HepG2 (cell line): ENCODE results near the gene COX4I1. TPM values are rescaled to one million over a fixed set of nuclear protein-coding genes. Genes with fewer than 3 reads are reported as not detected.

Experiments
- ATAC-seq: fragments of 200-7000 bp; cut with Tn5 transposase; 3 replicates; pipeline ENCODE4 v1.9.1; 2020; ENCODE audit warnings: mild to moderate bottlenecking, moderate library complexity
- BruUV-seq: library from RNA; stranded (reverse); fragments of 400-500 nt; replicated peaks from 2 replicates; lab custom pipeline; 2021; lab: Mats Ljungman, UMichigan
- CTCF ChIA-PET: fragments of 300-600 bp; formaldehyde crosslinking; extraction: SDS; loops from one replicate; lab custom pipeline; 2021; ENCODE audit warnings: low total read pairs, inconsistent platforms, low intra/inter-chr PET ratio; lab: Yijun Ruan, JAX
- POLR2A ChIA-PET: fragments of 350-600 bp; sonication (Branson Sonifier 250); formaldehyde crosslinking; loops from one replicate; lab custom pipeline; 2020; ENCODE audit warnings: antibody characterized with exemption, inconsistent platforms; lab: Yijun Ruan, JAX
- DNase-seq: peaks from one replicate; pipeline ENCODE4 v3.0.0-alpha.2; 2015; ENCODE audit warnings: low spot score
- FAIRE-seq: peaks from 3 replicates; lab custom pipeline; 2011; peaks lifted over from hg19 to GRCh38; lab: Jason Lieb, UNC
- H2AFZ ChIP-seq: one replicate; pipeline ENCODE4 v1.6.1; 2011; ENCODE audit warnings: low read length, inconsistent platforms
- H3K27ac ChIP-seq: fragments of 300-600 bp; 3 replicates; pipeline ENCODE4 v1.8.0; 2011; ENCODE audit warnings: mixed run types, mild to moderate bottlenecking, mixed read lengths, low read length, inconsistent platforms; ENCODE audit not compliant: insufficient read depth; ENCODE audit errors: extremely low read length
- H3K27me3 ChIP-seq, 2 experiments: fragments of 200-600 bp in 1 of 2; 2 replicates in 1 of 2; 3 replicates in 1 of 2; pipeline versions ENCODE4 v1.6.0 to v1.8.0; 2011; ENCODE audit warnings: low read length in 2 of 2, mild to moderate bottlenecking in 2 of 2, moderate library complexity in 2 of 2, inconsistent platforms in 1 of 2; ENCODE audit not compliant: insufficient read depth in 2 of 2, control insufficient read depth in 1 of 2
- H3K36me3 ChIP-seq, 2 experiments: fragments of 200-600 bp in 1 of 2; replicated peaks in 1 of 2; 2 replicates in 1 of 2; 3 replicates in 1 of 2; pipeline versions ENCODE4 v1.5.1 to v1.8.0; 2011; ENCODE audit warnings: low read length in 2 of 2, inconsistent platforms in 1 of 2; ENCODE audit not compliant: insufficient read depth in 2 of 2, control insufficient read depth in 1 of 2
- H3K4me1 ChIP-seq: 2 replicates; pipeline ENCODE4 v1.5.1; 2012; ENCODE audit warnings: low read length, inconsistent platforms; ENCODE audit not compliant: insufficient read depth
- H3K4me2 ChIP-seq: 2 replicates; pipeline ENCODE4 v1.6.0; 2011; ENCODE audit warnings: low read depth, low read length, inconsistent platforms
- H3K4me3 ChIP-seq, 3 experiments: fragments of 200-600 bp in 1 of 3; sonication (generic), shearing (Covaris generic) in 1 of 3; replicated peaks in 1 of 3; 2 replicates each; pipeline ENCODE4 v1.5.1; 2011 to 2016; ENCODE audit warnings: low read length in 3 of 3, inconsistent platforms in 2 of 3, low read depth in 2 of 3, mild to moderate bottlenecking in 2 of 3, control low read depth in 1 of 3, mixed read lengths in 1 of 3; ENCODE audit not compliant: insufficient read depth in 1 of 3
- H3K79me2 ChIP-seq: one replicate; pipeline ENCODE4 v1.6.1; 2011; ENCODE audit warnings: low read length, inconsistent platforms; ENCODE audit not compliant: insufficient read depth
- H3K9ac ChIP-seq: 2 replicates; pipeline ENCODE4 v1.6.0; 2011; ENCODE audit warnings: mild to moderate bottlenecking, low read depth, low read length, inconsistent platforms; ENCODE audit not compliant: insufficient read depth
- H3K9me3 ChIP-seq: 2 replicates; pipeline ENCODE4 v1.5.1; 2012; ENCODE audit warnings: mild to moderate bottlenecking, low read length
- H4K20me1 ChIP-seq: 2 replicates; pipeline ENCODE4 v1.6.0; 2011; ENCODE audit warnings: inconsistent platforms, mild to moderate bottlenecking, low read length, moderate library complexity; ENCODE audit not compliant: insufficient read depth
- CREB1 ChIP-seq, 2 experiments: fragments of 450-650 bp in 1 of 2; IDR thresholded peaks; 2 replicates each; pipeline ENCODE4 v1.6.1; 2016 to 2017; ENCODE audit warnings: control low read depth in 1 of 2, mild to moderate bottlenecking in 1 of 2, missing compliant biosample characterization in 1 of 2, missing genetic modification characterization in 1 of 2
- CSRNP1 ChIP-seq: sonication (generic); formaldehyde crosslinking; IDR thresholded peaks from 2 replicates; pipeline ENCODE4 v1.8.1; 2023; ENCODE audit warnings: mild to moderate bottlenecking, missing genetic modification reagents
- DPF2 ChIP-seq: sonication (generic); formaldehyde crosslinking; IDR thresholded peaks from 2 replicates; pipeline ENCODE4 v1.4.0; 2020; ENCODE audit warnings: mild to moderate bottlenecking, low read depth, missing genetic modification reagents, borderline replicate concordance
- E2F1 ChIP-seq: sonication (generic); formaldehyde crosslinking; IDR thresholded peaks from 2 replicates; pipeline ENCODE4 v1.5.0; 2020; ENCODE audit warnings: missing genetic modification reagents
- ELF1 ChIP-seq: sonication (generic); formaldehyde crosslinking; IDR thresholded peaks from 2 replicates; pipeline ENCODE4 v1.4.0; 2020; ENCODE audit warnings: missing genetic modification reagents
- GABPA ChIP-seq, 2 experiments: IDR thresholded peaks; 2 replicates each; pipeline ENCODE4 v1.6.1; 2011 to 2016; ENCODE audit warnings: low read depth in 2 of 2, low read length in 1 of 2, missing biosample characterization in 1 of 2, missing genetic modification characterization in 1 of 2
- HMGXB3 ChIP-seq: sonication (generic); formaldehyde crosslinking; IDR thresholded peaks from 2 replicates; pipeline ENCODE4 v1.4.0; 2020; ENCODE audit warnings: missing genetic modification reagents, borderline replicate concordance
- MBNL3 ChIP-seq: fragments of 250-450 bp; sonication (Bioruptor Pico); conservative IDR thresholded peaks from 2 replicates; pipeline ENCODE4 v1.8.0; 2022; ENCODE audit warnings: mild to moderate bottlenecking, inconsistent platforms
- ZNF33B ChIP-seq: sonication (generic); formaldehyde crosslinking; IDR thresholded peaks from 2 replicates; pipeline ENCODE4 v1.5.1; 2020; ENCODE audit warnings: mild to moderate bottlenecking, missing genetic modification reagents
- ZNF414 ChIP-seq: sonication (generic); formaldehyde crosslinking; IDR thresholded peaks from 2 replicates; pipeline ENCODE4 v1.5.0; 2020; ENCODE audit warnings: missing genetic modification reagents
- ZSCAN31 ChIP-seq: sonication (generic); formaldehyde crosslinking; IDR thresholded peaks from 2 replicates; pipeline ENCODE4 v1.5.0; 2020; ENCODE audit warnings: low read depth, mild to moderate bottlenecking, missing genetic modification reagents
- WGBS: methylation state at CpG from one replicate; pipeline ENCODE4 v1.1.6; 2017; ENCODE audit warnings: low lambda C conversion rate; 5-methylcytosine and 5-hydroxymethylcytosine counted together
- in situ Hi-C: cut with HindIII; loops from 2 replicates; pipeline ENCODE4 v1.10.0; 2017; ENCODE audit warnings: low pct_unique_long_range_greater_than_20kb; ENCODE audit not compliant: extremely low pct_ligation_motif_present
- intact Hi-C: fragments of 100-400 bp; cut with micrococcal nuclease; formaldehyde crosslinking; loops from one replicate; pipeline ENCODE4 v1.10.0; 2022; ENCODE audit not compliant: unreplicated experiment
- polyA plus RNA-seq, 8 experiments: library from polyadenylated mRNA; depleted of rRNA in 3 of 8; stranded (reverse) in 7 of 8; unstranded in 1 of 8; fragments of >200 nt; fragmentation: Illumina TruSeq in 4 of 8; extraction: Trizol in 4 of 8; gene quantifications; 2 replicates each; pipeline versions ENCODE4 v1.2.1 to v1.2.3, GENCODE V29; 2011 to 2016; ENCODE audit warnings: low read depth in 4 of 8, missing spikeins in 1 of 8, mixed read lengths in 1 of 8; ENCODE audit not compliant: insufficient read depth in 1 of 8
- total RNA-seq, 5 experiments: library from RNA; depleted of rRNA; stranded (reverse); fragments of >200 nt; fragmentation: Illumina TruSeq; extraction: Trizol; gene quantifications; 2 replicates each; pipeline ENCODE4 v1.2.3, GENCODE V29; 2016; ENCODE audit warnings: low read depth in 1 of 5

Gene COX4I1
- total and polyA plus RNA-seq, 2 of the 13 experiments (the other 11 are each of a cell fraction or from before 2014, with no cell fraction given): 658 to 902 TPM

- no peak for TF ChIP-seq ZNF33B (CRISPR knock-in tag)
- TF ChIP-seq MBNL3 (CRISPR knock-in tag): no peak
- TF ChIP-seq ZSCAN31 (CRISPR knock-in tag): no peak
- no peak for TF ChIP-seq ZNF414
- TF ChIP-seq DPF2 (CRISPR knock-in tag): 0 out of 2 replicates have a peak, but pooled peaks have one; percentile 36
- no peak for TF ChIP-seq ELF1
- no peak for TF ChIP-seq CSRNP1
- peak; percentile 45 for TF ChIP-seq CREB1 (IDR thresholded peaks at IDR 0.05)
- peak; percentile 60 for TF ChIP-seq CREB1 (CRISPR knock-in tag; IDR thresholded peaks at IDR 0.05)
Measured at GRCh38 chr16:85850344-85850880, 50.9 kb downstream of the COX4I1 start (continued).

GRCh38 chr16:85851034-85851785, 51.7 kb downstream of the COX4I1 start:
- Histone ChIP-seq H3K79me2 (no peaks in the 10 kb centered on the region), H3K4me3 (no peak overlapping the region), H3K27ac (no peak overlapping the region), H2AFZ (no peak overlapping the region), H4K20me1 (no peaks in the 10 kb centered on the region), H3K36me3 (no peaks in the 10 kb centered on the region), H3K9ac (no peak overlapping the region), H3K27me3 (peaks cover 0 to 7% of the 10 kb centered on the region in 2 experiments; a peak in 3 of 5 replicates), H3K9me3 (peaks cover 5% of the 10 kb centered on the region; the same call in 1 of the 2 replicates), H3K4me1 (peaks cover 72% of the 10 kb centered on the region), H3K4me2 (no peak overlapping the region)
- DNase-seq (no peak), ATAC-seq (no peak), FAIRE-seq (no peak)
- CTCF ChIA-PET: no interaction called here
- WGBS: 70% methylated on average over 15 of the region's 15 CpGs
- POLR2A ChIA-PET: no interaction called here
- in situ Hi-C loops (no loop called here), intact Hi-C loops (no loop called here)
- BruUV-seq: no TSS peak
- TF ChIP-seq GABPA (IDR thresholded peaks at IDR 0.05; ENCODE audit: low read depth, low read length) (no peak), GABPA (CRISPR knock-in tag; IDR thresholded peaks at IDR 0.05; ENCODE audit: low read depth) (no peak), HMGXB3 (CRISPR knock-in tag) (no peak), E2F1 (CRISPR knock-in tag) (no peak)
